Liver (tissue), 3 donors: ENCODE measurements around the gene NEMF.
"Not testable (repeated sequence)": the region's sequence is repeated elsewhere in the genome, so short reads cannot be mapped to it uniquely, and the experiment has no call there.

Experiments
- GABPA ChIP-seq, 2 donors: IDR thresholded peaks in 1 of 2; conservative IDR thresholded peaks in 1 of 2; 2 replicates each; pipeline ENCODE4 v1.6.1; 2016; ENCODE audit warnings: antibody characterized with exemption in 2 of 2, mild to moderate bottlenecking in 1 of 2, moderate library complexity in 1 of 2
- RAD21 ChIP-seq, 2 donors: IDR thresholded peaks; 2 replicates each; pipeline ENCODE4 v1.6.1; 2016; ENCODE audit warnings: antibody characterized with exemption in 2 of 2, mild to moderate bottlenecking in 2 of 2
- RXRA ChIP-seq, 2 donors: IDR thresholded peaks; 2 replicates each; pipeline ENCODE4 v1.6.1; 2017 to 2018; ENCODE audit warnings: antibody characterized with exemption in 2 of 2, mild to moderate bottlenecking in 1 of 2
- YY1 ChIP-seq: IDR thresholded peaks from 2 replicates; pipeline ENCODE4 v1.6.1; 2016; ENCODE audit warnings: antibody characterized with exemption, mild to moderate bottlenecking
- TF ChIP-seq, protein P1 (sequence below): fragments of 150-350 bp; IDR thresholded peaks from 2 replicates; pipeline ENCODE4 v1.5.1; 2017; ENCODE audit warnings: improper control_type of control experiment, low read depth, low read length; ENCODE audit not compliant: missing input control
- TF ChIP-seq, protein P2 (sequence below): IDR thresholded peaks from 2 replicates; pipeline ENCODE4 v1.6.1; 2016; ENCODE audit warnings: antibody characterized with exemption
- TF ChIP-seq, protein P3 (sequence below): IDR thresholded peaks from 2 replicates; pipeline ENCODE4 v1.6.1; 2016; ENCODE audit warnings: antibody characterized with exemption, mild to moderate bottlenecking
- donor health status: healthy.
- donor health status: healthy.

DNA sequence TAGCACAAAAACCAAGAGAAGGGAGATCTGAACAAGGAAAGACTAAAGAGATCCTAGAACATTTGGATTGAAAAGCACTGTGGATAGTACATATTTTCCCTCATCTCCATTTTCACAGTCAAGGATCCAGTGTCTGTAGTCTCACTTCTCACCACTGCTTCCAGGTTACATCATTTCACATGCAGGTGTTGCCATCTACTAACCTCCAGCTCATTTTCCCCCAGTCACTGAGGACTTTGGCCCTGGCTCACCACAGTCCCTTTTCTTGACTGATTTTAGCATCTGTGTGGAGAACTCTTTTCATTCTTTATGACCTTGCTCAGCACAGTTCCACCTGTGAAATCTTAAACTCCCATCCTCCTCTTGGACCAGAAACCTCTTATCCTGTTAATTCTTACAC, 106.1 kb downstream of the NEMF start:
- TF ChIP-seq, protein P1, sequence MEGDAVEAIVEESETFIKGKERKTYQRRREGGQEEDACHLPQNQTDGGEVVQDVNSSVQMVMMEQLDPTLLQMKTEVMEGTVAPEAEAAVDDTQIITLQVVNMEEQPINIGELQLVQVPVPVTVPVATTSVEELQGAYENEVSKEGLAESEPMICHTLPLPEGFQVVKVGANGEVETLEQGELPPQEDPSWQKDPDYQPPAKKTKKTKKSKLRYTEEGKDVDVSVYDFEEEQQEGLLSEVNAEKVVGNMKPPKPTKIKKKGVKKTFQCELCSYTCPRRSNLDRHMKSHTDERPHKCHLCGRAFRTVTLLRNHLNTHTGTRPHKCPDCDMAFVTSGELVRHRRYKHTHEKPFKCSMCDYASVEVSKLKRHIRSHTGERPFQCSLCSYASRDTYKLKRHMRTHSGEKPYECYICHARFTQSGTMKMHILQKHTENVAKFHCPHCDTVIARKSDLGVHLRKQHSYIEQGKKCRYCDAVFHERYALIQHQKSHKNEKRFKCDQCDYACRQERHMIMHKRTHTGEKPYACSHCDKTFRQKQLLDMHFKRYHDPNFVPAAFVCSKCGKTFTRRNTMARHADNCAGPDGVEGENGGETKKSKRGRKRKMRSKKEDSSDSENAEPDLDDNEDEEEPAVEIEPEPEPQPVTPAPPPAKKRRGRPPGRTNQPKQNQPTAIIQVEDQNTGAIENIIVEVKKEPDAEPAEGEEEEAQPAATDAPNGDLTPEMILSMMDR: not testable (repeated sequence)
- TF ChIP-seq, protein P2, sequence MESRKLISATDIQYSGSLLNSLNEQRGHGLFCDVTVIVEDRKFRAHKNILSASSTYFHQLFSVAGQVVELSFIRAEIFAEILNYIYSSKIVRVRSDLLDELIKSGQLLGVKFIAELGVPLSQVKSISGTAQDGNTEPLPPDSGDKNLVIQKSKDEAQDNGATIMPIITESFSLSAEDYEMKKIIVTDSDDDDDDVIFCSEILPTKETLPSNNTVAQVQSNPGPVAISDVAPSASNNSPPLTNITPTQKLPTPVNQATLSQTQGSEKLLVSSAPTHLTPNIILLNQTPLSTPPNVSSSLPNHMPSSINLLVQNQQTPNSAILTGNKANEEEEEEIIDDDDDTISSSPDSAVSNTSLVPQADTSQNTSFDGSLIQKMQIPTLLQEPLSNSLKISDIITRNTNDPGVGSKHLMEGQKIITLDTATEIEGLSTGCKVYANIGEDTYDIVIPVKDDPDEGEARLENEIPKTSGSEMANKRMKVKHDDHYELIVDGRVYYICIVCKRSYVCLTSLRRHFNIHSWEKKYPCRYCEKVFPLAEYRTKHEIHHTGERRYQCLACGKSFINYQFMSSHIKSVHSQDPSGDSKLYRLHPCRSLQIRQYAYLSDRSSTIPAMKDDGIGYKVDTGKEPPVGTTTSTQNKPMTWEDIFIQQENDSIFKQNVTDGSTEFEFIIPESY: not testable (repeated sequence)
- not testable (repeated sequence) for TF ChIP-seq GABPA (IDR thresholded peaks at IDR 0.05 in 1 of 2, conservative IDR thresholded peaks at IDR 0.05 in 1 of 2); RXRA (IDR thresholded peaks at IDR 0.05); YY1
- TF ChIP-seq RAD21 (IDR thresholded peaks at IDR 0.05): peak in 1 of 2 donors; percentile 12
- TF ChIP-seq, protein P3, sequence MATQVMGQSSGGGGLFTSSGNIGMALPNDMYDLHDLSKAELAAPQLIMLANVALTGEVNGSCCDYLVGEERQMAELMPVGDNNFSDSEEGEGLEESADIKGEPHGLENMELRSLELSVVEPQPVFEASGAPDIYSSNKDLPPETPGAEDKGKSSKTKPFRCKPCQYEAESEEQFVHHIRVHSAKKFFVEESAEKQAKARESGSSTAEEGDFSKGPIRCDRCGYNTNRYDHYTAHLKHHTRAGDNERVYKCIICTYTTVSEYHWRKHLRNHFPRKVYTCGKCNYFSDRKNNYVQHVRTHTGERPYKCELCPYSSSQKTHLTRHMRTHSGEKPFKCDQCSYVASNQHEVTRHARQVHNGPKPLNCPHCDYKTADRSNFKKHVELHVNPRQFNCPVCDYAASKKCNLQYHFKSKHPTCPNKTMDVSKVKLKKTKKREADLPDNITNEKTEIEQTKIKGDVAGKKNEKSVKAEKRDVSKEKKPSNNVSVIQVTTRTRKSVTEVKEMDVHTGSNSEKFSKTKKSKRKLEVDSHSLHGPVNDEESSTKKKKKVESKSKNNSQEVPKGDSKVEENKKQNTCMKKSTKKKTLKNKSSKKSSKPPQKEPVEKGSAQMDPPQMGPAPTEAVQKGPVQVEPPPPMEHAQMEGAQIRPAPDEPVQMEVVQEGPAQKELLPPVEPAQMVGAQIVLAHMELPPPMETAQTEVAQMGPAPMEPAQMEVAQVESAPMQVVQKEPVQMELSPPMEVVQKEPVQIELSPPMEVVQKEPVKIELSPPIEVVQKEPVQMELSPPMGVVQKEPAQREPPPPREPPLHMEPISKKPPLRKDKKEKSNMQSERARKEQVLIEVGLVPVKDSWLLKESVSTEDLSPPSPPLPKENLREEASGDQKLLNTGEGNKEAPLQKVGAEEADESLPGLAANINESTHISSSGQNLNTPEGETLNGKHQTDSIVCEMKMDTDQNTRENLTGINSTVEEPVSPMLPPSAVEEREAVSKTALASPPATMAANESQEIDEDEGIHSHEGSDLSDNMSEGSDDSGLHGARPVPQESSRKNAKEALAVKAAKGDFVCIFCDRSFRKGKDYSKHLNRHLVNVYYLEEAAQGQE: not testable (repeated sequence)
